TTC549 (cell line): ENCODE data around the gene C1QC.

Source experiments
- FAIRE-seq: peaks from 2 replicates; lab custom pipeline; 2012; peaks lifted over from hg19 to GRCh38; lab: Jason Lieb, UNC

Gene C1QC

GRCh38 chr1:22619798-22620197, 23.6 kb upstream of the C1QC start:
- FAIRE-seq = no peak

- no peak for FAIRE-seq
Measured at GRCh38 chr1:22621761-22622160, 21.7 kb upstream of the C1QC start.

DNA sequence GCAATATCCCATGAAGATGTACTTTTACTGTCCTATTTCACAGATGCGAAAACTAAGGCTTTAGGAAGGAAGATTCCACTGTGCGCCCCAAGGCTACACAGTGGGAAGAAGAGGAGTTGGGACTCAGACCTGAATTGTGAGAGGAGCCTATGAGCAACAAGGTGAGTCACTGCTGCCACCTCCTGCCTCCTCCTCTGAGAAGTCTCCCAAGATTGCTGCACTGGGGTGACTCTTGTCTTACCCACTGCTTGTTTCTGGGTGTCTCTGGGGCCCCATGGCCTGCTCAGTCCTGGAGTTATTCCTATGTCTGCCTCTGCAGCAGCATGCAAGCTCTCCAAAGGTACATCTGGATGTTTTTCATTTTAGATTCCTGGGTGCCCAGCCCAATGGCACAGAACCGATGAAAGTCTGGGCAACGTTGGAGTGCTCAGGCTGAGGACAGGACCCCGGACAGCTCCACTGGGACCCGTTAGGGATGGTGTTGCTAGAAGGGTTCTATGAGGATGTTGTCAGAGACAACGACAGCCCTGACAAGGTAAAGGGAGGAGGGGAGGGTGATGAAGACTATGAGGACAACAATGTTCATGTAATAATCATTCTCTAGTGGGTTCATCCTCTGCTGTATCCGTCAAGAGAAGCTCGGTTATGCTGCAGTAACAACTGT, 18.0 kb upstream of the C1QC start:
- no peak for FAIRE-seq

DNA sequence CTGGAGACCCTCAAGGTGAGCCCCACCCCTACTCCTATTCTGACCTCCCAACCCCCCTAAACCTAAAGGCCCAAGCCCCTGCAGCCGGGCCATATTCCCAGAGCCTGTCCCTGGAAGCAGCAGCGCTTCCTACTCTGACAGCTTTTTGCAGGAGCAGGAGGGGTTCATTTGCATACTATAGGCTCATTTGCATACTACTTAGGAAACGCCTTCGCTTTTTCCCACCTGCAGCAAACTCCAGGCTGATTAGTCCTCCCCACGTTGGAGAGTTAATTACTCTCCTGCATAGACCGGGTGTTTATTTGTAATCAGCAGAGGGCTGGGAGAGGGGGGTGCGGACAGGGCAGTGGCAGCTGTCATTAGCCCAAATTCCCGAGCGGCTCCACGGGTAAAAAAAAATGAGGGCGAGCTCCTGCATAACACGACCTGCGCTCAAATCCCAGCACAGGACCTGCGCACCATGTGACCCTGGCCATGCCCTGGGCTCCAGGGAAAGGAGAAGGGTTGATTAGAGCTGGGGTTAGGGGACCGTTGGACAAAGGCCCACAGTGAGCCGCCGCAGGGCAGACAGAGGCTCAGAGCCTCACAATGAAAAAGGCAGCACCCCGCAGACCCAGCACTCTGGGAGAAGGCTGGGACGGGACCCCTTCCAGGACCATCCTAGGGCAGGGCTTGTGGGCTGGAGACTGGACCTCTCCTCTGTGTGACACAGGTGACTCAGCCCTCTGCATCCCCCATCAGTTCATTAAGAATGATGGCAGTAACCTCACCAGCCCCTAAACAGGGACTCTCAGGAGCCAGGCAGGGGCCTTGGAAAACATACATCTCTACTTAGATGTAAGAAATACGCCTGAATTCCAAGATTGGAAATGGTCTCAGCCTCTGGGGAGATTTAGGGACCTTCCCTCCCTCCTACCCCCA, 16.9 kb upstream of the C1QC start:
- FAIRE-seq = no peak

DNA sequence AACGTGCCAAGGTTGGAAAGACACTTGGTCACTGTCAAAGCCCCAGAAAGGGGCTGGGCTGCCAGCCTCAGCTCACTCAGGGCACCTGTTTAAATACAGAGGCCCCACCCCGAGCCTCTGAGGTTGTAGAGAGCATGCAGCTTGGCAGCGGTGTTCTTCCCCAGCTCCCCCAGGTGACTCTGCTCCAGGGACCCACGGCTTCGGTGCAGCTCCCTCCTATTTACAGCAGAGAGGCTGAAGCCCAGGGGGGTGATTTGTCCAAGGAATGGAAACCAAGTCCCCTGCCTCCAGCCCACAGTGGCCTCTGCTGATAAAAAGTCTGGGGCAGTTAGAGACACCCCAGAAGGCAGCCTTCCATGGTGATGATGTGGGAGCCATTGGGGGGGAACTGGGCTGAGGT, 16.1 kb upstream of the C1QC start:
- FAIRE-seq = no peak

- FAIRE-seq = no peak
Measured at GRCh38 chr1:22628698-22629444, 14.6 kb upstream of the C1QC start.

DNA sequence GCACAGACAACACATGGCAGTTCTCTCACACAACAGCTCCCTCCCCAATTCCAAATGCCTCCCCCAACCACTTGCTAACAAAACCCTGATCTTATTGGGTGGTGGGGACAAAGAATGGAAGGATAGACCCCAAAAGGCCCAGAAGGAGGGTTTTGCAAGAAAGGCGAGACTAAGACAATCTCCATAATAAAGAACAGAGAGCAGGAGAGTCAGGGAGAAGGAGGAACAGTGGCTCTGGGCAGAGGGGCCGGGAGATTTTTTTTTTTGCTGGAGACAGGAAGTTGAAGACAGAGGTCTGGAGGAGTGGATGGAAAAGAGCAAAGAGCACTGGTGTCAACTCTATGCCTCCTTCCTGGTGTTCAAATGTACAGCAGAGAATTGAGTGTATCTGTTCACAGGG, 13.5 kb upstream of the C1QC start:
- no peak for FAIRE-seq

DNA sequence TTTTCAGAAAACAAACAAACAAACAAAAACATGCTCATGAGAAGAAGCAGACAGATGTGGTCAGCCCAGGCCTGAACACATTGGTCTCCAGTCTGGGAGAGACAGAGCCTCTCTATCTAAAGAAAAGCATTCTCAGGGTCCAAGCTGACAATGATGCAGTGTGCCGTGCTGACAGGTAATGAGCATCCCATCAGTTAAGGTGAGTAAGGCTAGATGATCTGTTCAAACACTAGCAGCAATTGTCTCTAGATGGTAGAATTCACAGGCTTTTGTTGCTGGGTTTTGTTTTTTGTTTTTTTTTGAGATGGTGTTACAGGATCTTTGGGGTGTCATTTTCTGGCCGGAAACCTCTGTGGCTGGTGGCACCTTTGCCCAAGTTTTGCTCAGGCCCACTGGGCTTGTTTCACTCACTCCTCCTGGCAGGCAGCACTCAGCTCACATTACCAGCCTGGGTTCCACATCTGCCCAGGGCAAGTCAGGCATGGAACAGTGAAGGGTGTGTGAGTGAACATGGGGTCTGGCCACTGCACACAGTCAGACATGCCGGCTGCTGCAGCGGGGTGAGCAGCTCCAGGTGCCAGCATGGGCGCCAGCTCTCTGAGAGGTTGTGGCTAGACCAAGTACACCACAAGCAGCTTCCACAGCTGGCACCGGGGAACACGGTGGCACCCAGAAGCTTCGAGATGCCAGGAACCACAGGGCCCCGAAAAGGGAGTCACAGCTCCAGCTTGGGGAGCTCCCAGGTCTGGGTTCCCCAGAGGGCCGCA, 9.6 kb upstream of the C1QC start:
- no peak for FAIRE-seq

GRCh38 chr1:22635436-22635835, 8.0 kb upstream of the C1QC start:
- no peak for FAIRE-seq

GRCh38 chr1:22636353-22636752, 7.1 kb upstream of the C1QC start, which contains the start of gene C1QA:
Gene C1QA, plus strand, starts transcription at chr1:22636628. Its CDS starts 989 bp downstream, at chr1:22637617.
- no peak for FAIRE-seq

DNA sequence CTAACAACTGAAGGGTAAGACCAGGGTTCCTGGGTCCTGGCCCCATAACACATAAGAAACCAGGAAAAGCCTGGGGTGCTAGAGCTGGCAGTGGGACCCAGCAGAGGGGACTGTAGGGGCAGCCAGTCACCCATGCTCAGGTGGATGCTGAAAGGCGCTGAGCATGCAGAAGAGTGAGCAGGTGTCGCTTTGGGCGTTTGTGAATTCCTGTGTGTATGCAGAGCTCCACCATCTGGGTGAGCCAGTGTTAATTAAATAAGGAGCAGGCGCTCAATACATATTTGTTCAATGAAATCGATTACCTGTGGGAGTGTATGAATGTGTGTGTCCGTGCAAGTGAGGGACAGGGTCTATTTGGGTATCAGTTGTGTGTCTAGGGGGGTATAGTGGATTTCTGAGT, 6.5 kb upstream of the C1QC start:
- no peak for FAIRE-seq

DNA sequence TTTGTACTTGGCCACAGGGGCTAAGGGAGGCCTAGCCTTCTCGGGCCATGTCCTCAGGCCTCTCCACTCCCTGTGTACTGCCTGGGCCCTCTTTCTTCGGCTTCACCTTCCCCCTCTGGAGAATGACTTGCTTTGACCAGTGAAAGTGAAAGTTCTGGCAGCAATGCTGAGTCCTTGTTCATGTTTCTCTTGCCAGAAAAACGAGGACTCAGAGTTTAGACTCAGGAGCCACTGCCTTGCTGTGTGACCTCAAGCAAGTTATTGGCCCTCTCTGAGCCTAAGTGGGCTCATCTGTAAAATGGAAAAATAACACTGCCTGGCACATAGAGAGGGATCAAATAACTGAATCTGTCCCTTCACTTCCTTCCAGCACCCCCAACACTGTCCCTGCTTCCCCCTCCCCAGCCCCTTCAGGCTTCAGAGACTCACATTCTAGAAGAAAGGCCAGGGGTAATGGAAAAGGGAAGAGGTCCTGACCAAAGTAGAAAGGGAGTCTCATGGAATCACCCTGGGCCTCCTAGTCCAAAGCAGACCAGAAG, 5.5 kb upstream of the C1QC start:
- no peak for FAIRE-seq

GRCh38 chr1:22638476-22639234, 4.8 kb upstream of the C1QC start:
- FAIRE-seq = no peak

- no peak for FAIRE-seq
Measured at GRCh38 chr1:22639286-22639685, 4.1 kb upstream of the C1QC start.

GRCh38 chr1:22641247-22641646, 2.2 kb upstream of the C1QC start:
- FAIRE-seq = no peak

DNA sequence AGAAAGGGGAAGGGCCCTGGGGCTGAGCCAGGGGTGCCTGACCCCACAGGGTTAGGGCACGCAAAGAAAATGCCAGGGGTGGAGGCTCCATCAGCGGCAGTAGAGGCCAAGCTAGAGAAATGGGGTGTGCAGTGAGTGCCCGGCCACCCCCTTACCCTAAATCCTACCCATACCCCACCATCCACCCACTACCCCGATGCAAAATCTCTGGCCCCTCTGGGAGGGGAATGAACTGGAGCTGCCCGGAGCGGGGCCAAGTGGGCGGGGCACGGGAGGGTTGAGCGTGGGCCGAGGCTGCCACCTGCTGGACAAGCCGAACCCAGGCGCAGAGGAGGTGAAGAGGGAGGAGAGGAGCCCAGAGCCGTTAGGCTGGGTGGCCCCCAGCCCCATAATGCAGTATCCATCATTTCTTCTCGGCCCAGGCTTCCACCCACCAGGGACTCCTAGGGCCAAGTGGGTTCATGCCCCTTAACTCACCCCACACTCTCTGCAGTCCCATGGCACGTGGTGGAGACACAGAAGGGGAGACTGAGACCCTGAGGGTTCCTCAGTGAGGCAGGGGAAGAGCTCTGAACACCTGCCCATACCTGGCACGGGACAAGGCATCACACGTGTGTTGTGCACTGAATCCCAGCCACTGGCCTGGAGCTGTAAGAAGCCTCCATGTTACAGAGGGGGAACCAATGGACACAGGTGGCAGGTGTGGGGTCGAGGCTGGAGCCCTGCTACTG, 1.4 kb upstream of the C1QC start:
- no peak for FAIRE-seq

- no peak for FAIRE-seq
Measured at GRCh38 chr1:22643928-22644327, 495 bp downstream of the C1QC start.

- FAIRE-seq = no peak
Measured at GRCh38 chr1:22645931-22646330, 2.5 kb downstream of the C1QC start.

DNA sequence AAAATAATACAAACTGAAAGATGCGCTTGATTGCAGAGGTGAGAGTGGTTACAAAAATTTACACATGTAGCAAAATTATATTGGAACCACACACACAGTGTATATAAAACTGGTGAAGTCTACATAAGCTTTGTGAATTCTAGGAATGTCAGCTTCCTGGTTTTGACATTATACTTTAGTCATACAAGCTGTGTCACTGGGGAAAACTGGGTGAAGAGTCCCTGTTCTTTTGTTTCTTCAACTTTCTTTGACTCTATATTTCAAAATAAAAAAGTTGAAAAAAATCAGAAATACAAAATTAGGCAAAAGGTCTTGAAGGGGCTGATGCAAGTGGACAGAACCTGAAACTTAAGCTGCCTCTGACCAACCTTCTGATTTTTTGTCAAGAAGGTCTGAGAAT, 3.0 kb downstream of the C1QC start:
- no peak for FAIRE-seq

- FAIRE-seq = no peak
Measured at GRCh38 chr1:22650089-22650693, 6.8 kb downstream of the C1QC start.
